Upper lobe of right lung (tissue), 1 donor: ENCODE results near the gene ALDH4A1. TPM values are rescaled to one million over a fixed set of nuclear protein-coding genes. Genes with fewer than 3 reads are reported as not detected.

Source experiments
- ATAC-seq: fragments of 200-7000 bp; cut with Tn5 transposase; one replicate; pipeline ENCODE4 v1.9.1; 2020; ENCODE audit warnings: mild to moderate bottlenecking, moderate library complexity
- DNase-seq: peaks from one replicate; pipeline ENCODE4 v3.0.0-alpha.2; 2020
- H3K27ac ChIP-seq: fragments of 200-600 bp; one replicate; pipeline ENCODE4 v1.8.0; 2022
- H3K27me3 ChIP-seq: fragments of 200-600 bp; one replicate; pipeline ENCODE4 v1.8.0; 2022; ENCODE audit warnings: mild to moderate bottlenecking
- H3K36me3 ChIP-seq: fragments of 200-600 bp; one replicate; pipeline ENCODE4 v1.8.0; 2022
- H3K4me1 ChIP-seq: fragments of 200-600 bp; one replicate; pipeline ENCODE4 v1.8.0; 2022
- H3K4me3 ChIP-seq: fragments of 200-600 bp; one replicate; pipeline ENCODE4 v1.8.0; 2022; ENCODE audit warnings: mild to moderate bottlenecking
- H3K9me3 ChIP-seq: fragments of 200-600 bp; one replicate; pipeline ENCODE4 v1.8.0; 2022
- CTCF ChIP-seq: fragments of 200-600 bp; IDR thresholded peaks from one replicate; pipeline ENCODE4 v1.8.0; 2022; ENCODE audit warnings: antibody characterized with exemption
- intact Hi-C: fragments of 100-400 bp; cut with DNase I; formaldehyde crosslinking; loops from one replicate; pipeline ENCODE4 v1.11.0; 2022
- total RNA-seq: library from RNA; stranded (reverse); fragmentation: NEBNext Ultra II Directional; extraction: Animal tissue kit (Norgen Biotek cat#: 25700); gene quantifications from one replicate; pipeline ENCODE4 v1.2.1, GENCODE V29; 2021
- donor health status: DM: no; HTN: yes; CAD: no; lungs with severe emphysema.

The ALDH4A1 gene
- total RNA-seq, 1 donor from 2014 or later = 11.8 TPM

- Histone ChIP-seq H3K36me3 (no peaks in the 10 kb centered on the region), H3K4me3 (no peak overlapping the region), H3K27ac (no peak overlapping the region), H3K9me3 (no peaks in the 10 kb centered on the region), H3K27me3 (no peaks in the 10 kb centered on the region), H3K4me1 (no peaks in the 10 kb centered on the region)
- no peak for TF ChIP-seq CTCF
- intact Hi-C loops = no loop called here
- ATAC-seq (no peak), DNase-seq (no peak)
Observed at GRCh38 chr1:18858070-18858688, 44.2 kb downstream of the ALDH4A1 start.

GRCh38 chr1:18856435-18856834, 45.9 kb downstream of the ALDH4A1 start:
- intact Hi-C loops = no loop called here
- Histone ChIP-seq H3K27me3 (no peaks in the 10 kb centered on the region), H3K9me3 (no peaks in the 10 kb centered on the region), H3K4me1 (no peaks in the 10 kb centered on the region), H3K27ac (no peak overlapping the region), H3K36me3 (no peaks in the 10 kb centered on the region), H3K4me3 (no peak overlapping the region)
- DNase-seq (no peak), ATAC-seq (no peak)
- TF ChIP-seq CTCF = no peak

- no peak for ATAC-seq
- no peaks in the 10 kb centered on the region for H3K4me1 ChIP-seq
- intact Hi-C loops = no loop called here
Observed at GRCh38 chr1:18855573-18855972, 46.8 kb downstream of the ALDH4A1 start.

GRCh38 chr1:18854331-18855025, 47.9 kb downstream of the ALDH4A1 start:
- no peak overlapping the region for H3K27ac ChIP-seq
- intact Hi-C loops = no loop called here
- TF ChIP-seq CTCF = no peak
- no peaks in the 10 kb centered on the region for H3K4me1 ChIP-seq
- H3K36me3 ChIP-seq = no peaks in the 10 kb centered on the region
- DNase-seq = peak; percentile 58
- ATAC-seq = no peak
- no peaks in the 10 kb centered on the region for H3K9me3 ChIP-seq
- no peaks in the 10 kb centered on the region for H3K27me3 ChIP-seq
- no peak overlapping the region for H3K4me3 ChIP-seq

More at GRCh38 chr1:18855573-18855972, 46.8 kb downstream of the ALDH4A1 start:
- no peaks in the 10 kb centered on the region for H3K36me3 ChIP-seq
- no peaks in the 10 kb centered on the region for H3K27me3 ChIP-seq
- no peak for TF ChIP-seq CTCF
- H3K9me3 ChIP-seq = no peaks in the 10 kb centered on the region
- H3K4me3 ChIP-seq = no peak overlapping the region
- H3K27ac ChIP-seq = no peak overlapping the region
- DNase-seq = peak; percentile 29

- Histone ChIP-seq H3K4me3 (no peak overlapping the region), H3K36me3 (no peaks in the 10 kb centered on the region), H3K27ac (no peak overlapping the region), H3K27me3 (no peaks in the 10 kb centered on the region), H3K4me1 (no peaks in the 10 kb centered on the region), H3K9me3 (no peaks in the 10 kb centered on the region)
- intact Hi-C loops = no loop called here
- no peak for TF ChIP-seq CTCF
- DNase-seq (no peak), ATAC-seq (peak; percentile 33)
Observed at GRCh38 chr1:18852501-18852900, 49.9 kb downstream of the ALDH4A1 start.
